Right ventricle myocardium superior (tissue), 1 donor: ENCODE results near the gene PDE10A. TPM values are rescaled to one million over a fixed set of nuclear protein-coding genes. Genes with fewer than 3 reads are reported as not detected.
A peak's percentile ranks its signal among the peaks of the same experiment; 100 is the strongest.

Source experiments
- ATAC-seq: fragments of 200-7000 bp; cut with Tn5 transposase; one replicate; pipeline ENCODE4 v1.9.1; 2020; ENCODE audit warnings: mild to moderate bottlenecking; ENCODE audit not compliant: poor library complexity
- DNase-seq: peaks from one replicate; pipeline ENCODE4 v3.0.0-alpha.2; 2020
- intact Hi-C: fragments of 100-400 bp; cut with DNase I; formaldehyde crosslinking; loops from one replicate; pipeline ENCODE4 v1.11.2; 2022
- total RNA-seq: library from RNA; stranded (reverse); fragmentation: NEBNext Ultra II Directional; extraction: Animal tissue kit (Norgen Biotek cat#: 25700); gene quantifications from one replicate; pipeline ENCODE4 v1.2.1, GENCODE V29; 2021
- donor health status: DM: no; HTN: yes; CAD: no; lungs with severe emphysema.

The PDE10A gene
- total RNA-seq, 1 donor from 2014 or later, result 11.6 TPM

DNA sequence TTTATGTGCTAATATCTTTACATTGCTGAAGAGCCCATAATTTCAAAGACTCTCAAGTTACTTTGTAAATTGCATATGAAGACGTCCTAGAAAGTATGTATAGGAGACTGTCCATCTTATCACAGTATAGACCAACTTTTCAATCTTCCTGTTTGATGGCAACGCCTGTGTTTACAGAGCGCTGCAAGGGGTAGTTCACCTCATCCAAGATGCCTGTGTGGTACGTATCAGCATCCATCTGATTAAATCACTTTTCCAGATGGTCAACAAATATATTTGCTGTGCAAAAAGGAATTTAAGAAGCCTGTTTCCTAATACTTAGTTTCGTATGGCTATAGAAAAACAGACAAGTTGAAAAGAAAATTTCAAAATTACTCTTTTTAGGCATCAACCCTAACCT is 17.9 kb upstream of the PDE10A start:
- intact Hi-C loops, result no loop called here
- DNase-seq, result no peak
- ATAC-seq, result no peak

DNA sequence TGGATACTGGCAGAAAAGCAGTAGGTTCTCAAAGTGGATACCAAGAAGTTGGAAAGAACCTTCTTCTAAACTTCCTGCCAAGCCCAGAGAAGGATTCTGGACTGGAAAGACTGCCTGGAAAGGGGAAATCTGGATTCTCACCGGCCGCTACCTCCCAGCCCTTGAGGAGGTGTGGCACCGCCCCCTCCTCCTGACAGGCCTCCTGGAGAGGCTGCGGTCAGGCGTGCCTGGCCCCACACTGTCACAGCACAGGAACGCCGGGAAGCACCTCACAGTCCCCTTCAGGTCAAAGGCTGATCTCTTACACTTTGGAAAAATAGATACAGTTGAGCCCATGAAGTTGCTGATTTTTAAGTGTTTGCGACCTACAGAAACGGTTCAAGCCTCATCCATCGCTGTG is 16.3 kb upstream of the PDE10A start:
- intact Hi-C loops, result no loop called here
- DNase-seq (no peak), ATAC-seq (no peak)

DNA sequence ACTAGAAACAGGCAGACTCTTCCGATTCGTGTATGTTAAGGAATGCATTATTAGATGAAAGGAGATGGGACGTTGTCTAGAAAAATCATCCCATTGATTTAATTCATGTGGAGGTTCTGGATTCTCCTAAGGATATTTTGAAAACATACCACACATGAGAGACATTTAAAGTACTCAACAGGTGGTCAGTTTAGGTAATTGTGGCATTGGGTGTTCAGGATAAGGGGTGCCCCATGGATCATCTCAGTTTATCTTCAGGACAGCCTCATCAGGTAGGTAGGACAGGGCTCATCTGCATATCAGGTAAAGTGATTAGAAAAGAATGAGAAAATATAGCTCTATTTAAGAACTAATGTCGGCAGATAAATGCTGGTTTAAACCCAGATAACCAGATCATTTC is 15.9 kb upstream of the PDE10A start:
- no peak for ATAC-seq
- DNase-seq, result no peak
- intact Hi-C loops, result no loop called here

DNA sequence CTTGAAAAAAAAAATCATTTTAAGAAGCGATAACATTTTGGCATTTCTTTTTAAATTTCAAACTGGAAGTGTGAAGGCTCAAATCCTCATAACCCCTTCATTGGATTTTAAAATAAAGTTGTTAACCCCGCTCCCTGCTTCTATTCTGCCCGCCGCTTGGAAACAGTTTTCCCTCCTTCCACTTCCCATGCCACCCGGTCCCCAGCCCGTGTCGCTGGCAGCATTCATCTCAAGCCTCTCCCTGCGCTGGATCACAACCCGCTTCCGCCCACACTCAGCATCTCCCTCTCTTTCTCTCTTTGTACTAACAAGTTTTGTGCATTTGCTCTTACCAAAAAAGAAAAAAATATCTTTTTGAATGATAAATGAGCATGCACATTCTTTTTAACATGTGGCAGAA is 15.4 kb upstream of the PDE10A start:
- intact Hi-C loops, result no loop called here
- DNase-seq (no peak), ATAC-seq (no peak)

DNA sequence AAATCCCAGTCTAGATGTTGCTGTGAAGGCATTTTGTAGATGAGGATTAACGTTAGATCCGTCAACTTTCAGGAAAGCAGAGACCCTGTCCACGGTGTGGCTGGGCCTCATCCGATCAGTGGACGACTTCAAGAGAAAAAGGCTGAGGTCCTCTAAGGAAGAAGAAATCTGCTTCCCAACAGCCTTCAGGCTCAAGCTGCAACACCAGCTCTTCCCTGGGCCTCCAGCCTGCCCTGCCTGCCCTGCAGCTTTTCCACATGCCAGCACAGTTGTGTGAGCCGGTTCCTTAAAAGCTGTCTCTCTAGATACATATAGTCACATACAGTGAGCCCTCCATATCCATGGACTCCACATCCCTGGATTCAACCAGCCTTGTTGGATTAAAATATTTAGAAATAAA is 14.1 kb upstream of the PDE10A start:
- ATAC-seq (no peak), DNase-seq (no peak)
- intact Hi-C loops, result no loop called here

DNA sequence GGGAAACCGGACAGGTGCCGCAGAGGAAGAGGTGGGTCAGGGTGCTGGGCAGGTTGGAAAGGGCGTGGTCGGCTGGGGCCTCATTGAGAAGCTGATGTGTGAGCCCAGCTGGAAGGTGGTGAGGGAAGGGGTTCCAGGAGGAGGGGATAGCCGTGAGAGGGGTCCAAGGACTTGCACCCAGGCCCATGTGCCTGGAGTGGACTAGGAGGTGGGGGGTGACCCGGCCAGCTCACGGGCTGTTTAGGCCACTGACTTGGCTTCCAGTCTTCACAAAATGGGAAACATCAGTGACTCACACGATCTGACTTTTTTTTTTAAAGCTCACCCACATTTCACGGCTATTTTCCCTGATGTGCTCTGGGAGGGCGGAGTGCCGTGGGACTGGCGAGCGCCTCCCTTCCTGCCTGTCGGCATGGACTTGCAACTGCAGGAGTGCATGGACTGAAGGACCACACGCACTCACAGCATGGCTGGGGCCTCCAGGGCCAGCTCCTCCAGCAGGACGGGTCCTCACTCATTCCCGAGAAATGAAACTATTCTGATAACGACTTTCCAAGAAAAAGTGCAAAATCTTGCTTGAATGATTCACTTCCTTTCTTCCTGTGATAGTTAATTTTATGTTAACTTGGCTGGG is 13.5 kb upstream of the PDE10A start:
- intact Hi-C loops, result no loop called here
- DNase-seq (no peak), ATAC-seq (peak; percentile 79)

DNA sequence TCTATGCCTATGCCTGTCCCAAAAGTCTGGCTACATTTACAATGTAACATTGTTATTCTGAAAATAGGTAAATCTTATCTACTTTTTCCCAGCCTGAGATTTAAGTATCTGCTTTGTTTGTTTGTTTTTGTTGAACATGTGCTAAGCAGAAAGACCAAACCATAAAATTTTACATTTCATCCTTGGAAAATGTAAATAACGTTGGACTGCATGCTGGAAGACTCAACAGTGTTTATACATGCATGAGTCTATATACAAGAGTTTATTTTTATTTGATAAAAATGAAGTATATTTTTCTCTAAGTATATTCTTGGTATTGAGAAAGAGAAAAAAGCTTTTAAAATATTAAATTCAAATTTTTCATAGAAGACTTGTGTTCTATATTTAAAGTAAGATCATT is 12.1 kb upstream of the PDE10A start:
- ATAC-seq (no peak), DNase-seq (no peak)
- intact Hi-C loops, result no loop called here

DNA sequence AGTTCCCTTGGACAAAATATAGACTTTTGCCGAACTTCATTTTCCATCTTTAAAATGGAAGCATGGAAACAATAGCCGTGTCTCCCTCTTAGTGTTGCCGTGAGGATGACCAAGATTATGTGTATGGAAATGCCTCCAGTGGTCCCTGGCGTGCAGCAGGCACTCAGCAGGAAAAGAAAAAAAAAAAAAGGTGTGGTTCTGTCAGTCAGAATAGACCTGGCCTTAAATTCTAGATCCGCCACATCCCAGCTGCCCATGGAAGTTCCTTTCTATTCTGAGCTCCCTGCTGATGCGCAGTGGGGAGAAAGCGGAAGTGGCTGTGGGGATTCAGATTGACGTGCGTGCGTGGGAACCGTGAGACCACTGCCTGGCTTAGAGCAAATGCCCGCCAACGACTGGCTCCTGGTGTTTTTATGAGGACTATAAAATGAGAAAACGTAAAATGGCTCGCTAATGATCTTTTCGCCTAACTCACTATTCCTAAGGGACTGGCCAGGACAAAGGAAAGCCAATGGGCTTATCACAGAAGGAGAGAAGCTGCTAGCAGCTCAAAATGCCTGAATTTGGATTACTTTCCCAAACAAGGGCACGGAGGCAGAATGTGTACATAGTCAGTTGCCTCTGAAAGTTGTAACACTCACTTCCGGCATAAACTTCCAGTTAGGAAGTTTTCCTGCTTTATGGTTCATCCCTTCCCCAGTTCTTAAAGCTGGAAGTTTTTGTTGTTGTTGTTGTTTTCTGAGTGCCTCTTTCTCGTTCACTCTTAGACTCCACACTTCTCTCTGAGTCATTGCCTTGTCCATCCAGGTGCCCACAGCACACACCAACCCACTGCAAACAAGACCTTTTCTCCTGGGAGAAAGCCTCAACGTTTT is 11.4 kb upstream of the PDE10A start:
- intact Hi-C loops, result no loop called here
- no peak for ATAC-seq
- DNase-seq, result no peak

DNA sequence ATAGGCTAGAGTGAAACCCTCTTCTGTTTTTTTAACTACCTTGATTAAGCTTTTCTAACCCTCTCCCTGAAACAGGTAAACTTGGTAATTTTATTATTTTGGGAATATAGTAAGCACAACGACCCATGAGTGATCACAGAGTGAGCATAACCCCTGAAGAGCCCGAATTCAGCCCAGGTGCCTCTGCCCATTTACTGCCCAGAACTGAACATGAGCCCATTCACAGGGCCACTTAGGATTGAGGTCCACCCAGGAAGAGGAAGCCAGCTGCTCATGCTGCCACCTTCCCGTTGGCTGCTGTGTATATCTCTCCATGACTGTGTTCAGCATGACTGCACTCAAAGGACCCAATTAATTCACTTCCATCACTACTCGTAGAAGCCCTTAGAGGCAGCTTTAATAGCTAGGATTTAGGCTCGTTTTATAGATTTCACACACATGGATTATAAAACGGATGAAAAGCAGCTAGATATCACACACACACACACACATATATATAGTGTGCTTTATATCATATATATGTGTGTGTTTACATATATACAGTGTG is 8.3 kb upstream of the PDE10A start:
- DNase-seq, result no peak
- intact Hi-C loops, result no loop called here
- ATAC-seq, result no peak

DNA sequence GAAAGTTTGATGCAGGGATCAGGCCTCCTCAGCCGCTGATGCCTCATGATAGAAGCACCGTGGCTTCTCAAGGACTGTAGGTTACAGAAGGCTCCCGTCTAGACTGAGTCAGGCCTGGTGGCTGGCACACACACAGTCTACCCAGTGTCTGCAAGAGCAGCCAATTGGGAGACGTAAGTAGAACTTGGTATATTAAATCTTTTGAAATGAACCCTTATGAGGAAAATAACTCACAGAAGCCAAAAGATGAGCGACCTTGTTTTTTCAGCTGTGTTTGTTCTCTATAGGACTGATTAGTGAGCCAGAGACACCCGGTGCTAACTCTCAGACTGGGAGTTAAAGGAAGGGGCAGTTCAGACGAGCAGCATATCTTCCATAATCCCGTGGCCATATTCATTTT is 5.9 kb upstream of the PDE10A start:
- DNase-seq, result no peak
- intact Hi-C loops, result loop anchor here (10.0 kb wide), 1 partner anchor 224 kb away; no protein-coding TSS in a partner anchor
- no peak for ATAC-seq

DNA sequence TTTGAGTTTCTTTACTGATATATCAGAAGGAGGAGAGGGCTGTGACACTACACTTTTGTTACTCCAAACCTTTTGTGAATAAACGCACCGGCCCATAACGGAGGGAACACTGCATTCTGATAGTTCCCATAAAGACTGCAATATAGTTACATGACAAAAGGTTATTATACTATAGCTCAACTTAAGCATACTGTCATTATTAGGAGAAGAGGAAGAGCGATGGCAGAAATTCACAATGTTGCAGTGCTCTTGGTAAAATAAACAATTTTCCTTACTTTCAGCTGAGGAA is 2.3 kb upstream of the PDE10A start:
- intact Hi-C loops, result loop anchor here (10.0 kb wide), 1 partner anchor 221 kb away; no protein-coding TSS in a partner anchor
- DNase-seq (no peak), ATAC-seq (no peak)

DNA sequence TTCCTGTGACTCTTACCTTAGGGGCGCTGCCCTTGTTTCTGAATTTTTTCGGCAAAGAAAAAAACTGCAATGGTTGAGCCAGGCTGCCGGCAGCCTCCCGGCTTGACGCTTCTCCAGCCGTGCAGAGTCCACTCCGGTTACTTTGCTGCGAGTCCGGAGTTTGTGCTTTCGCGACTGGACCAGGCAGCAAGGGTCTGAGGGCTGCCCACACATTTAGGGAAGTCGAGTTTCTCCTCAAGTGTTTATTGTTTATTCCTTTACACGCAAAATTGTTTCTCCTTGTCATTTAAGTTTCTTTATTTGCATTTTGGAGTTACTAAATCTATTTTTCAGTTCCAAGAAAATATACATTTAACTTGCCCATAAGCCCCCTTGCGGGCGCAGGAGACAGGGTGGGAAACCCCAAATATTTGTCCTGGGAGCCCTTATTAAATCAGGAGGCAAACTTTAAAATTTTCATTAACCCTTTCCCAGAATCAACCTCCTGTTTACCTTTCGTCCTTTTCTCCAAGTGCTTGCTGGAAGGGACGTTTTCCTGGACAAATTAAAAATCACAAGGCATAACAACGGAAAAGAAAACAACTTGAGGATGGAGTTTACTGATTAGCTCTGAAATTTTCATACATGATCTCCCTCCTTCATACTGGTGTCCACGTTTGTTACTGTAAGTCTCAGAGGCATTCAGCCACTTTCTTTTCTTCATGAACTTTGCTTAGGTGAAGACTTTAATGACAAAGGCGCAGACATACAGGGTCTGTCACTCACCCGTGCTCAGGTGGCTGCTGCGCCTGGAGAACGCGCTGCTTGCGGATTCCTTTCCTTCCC is 1.7 kb upstream of the PDE10A start:
- intact Hi-C loops, result loop anchor here (10.0 kb wide), 1 partner anchor 220 kb away; no protein-coding TSS in a partner anchor
- no peak for ATAC-seq
- DNase-seq, result no peak

DNA sequence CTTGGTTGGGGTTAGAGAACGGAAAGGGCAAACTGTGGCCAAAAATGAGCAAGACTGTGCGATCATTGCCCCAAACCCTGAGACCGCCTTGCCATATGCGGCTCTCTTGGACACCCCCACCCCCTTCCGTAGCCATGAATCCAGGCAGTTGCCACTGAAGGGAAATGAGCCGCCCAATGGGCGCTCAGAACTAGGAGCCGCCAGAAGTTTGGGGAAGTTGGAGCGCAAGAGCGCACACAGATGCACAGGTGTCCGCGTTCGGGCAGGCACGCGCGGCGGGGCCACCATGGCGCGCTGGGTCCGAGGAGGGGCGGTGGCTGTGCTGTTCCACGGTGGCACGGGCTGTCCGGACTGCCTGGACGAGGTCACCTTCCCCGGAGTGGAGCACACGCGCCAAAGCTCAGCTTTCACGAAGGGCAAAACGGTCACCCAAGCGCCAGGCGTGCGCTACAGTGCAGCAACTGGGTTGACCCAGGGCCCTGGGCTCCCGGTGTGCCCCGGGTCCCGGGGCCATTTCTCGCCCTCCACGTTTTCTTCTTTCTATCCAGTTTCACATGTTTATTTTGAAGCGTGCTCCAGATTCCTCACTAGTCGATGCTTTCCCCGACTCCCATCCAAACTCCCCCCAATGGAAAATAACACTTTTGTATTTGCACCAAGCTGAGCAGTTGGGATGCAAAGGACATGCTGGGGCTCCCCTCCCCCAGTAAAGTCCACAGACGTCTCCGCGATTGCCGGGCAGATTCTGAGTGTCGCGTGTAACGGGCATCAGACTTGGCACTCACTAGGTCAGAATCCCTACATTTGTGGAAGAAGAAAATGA is 906 bp upstream of the PDE10A start:
- intact Hi-C loops, result loop anchor here (10.0 kb wide), 1 partner anchor 219 kb away; no protein-coding TSS in a partner anchor
- DNase-seq, result peak; percentile 63
- peak; percentile 53 for ATAC-seq

DNA sequence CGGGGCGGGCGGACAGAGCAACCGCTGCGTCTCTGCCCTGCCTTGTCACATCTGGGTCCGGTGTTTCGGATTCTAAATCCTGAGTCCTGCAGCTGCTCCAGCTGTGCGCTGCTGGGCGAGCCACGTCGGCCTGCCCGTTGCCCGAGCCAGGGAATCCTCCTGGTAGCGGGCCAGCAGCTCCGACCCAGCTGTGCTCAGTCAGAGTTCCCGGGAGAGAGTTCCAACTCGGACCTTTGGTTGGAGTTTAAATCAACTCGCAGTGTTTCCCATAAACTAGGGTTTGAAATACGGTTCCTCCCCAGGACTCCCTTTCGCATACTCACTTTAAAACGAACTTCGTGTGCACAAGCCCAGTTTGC is 315 bp upstream of the PDE10A start:
- intact Hi-C loops, result loop anchor here (10.0 kb wide), 1 partner anchor 219 kb away; no protein-coding TSS in a partner anchor
- DNase-seq, result peak; percentile 82
- ATAC-seq, result peak; percentile 55

DNA sequence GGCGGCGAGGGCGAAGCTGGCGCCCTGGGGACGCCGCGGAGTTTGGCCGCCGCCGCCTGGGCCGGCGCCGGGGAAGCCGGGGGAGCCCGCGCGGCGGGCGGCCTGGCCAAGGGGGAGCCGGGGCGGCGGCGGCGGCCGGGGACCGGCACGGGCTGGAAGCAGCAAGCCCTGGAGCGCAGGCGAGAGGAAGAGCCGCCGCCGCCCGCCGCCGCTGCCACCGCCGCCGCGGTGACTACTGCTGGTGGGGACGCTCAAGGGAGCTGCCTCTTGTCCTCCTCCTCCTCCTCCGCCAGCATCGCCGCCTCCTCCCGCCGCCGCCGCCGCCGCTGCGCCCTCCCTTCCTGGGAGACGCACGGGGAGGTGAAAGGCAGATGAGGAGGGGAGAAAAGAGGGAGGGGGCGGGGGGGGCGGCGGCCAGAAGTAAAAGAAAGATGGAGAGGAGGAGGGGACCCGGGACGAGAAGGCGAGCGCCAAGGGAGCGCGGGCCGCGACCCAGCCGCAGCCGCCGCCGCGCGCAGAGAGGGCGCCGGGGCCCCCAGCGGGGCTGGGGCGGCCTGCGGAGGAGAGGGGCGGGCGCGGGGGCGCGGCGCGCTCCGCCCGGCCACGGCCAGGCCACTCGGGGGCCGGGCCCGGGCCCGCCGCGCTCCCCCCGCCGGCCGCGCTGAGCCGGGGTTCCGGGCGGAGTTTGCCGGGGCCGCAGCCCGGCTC is 846 bp downstream of the PDE10A start:
- intact Hi-C loops, result loop anchor here (10.0 kb wide), 1 partner anchor 217 kb away; no protein-coding TSS in a partner anchor
- peak; percentile 0 for ATAC-seq
- peak; percentile 57 for DNase-seq

DNA sequence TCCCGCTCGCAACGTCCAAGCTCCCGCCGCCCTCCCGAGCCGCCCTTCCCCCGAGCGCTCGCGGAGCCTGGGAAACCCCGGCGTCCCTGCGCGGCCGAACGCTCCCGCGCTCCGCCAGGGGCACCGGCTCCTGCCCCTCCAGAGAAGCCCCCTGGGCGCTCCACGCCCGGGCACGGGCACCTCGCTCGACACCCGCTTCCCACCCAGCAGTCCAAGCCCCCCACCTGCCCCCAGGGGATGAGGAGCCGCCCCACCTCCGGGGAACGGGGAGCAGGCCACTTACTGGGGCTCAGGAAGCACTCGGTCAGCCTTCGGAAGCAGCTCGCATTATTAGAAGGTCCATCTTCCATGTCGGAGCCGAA is 1.4 kb downstream of the PDE10A start:
- no peak for DNase-seq
- no peak for ATAC-seq
- intact Hi-C loops, result loop anchor here (10.0 kb wide), 1 partner anchor 217 kb away; no protein-coding TSS in a partner anchor

DNA sequence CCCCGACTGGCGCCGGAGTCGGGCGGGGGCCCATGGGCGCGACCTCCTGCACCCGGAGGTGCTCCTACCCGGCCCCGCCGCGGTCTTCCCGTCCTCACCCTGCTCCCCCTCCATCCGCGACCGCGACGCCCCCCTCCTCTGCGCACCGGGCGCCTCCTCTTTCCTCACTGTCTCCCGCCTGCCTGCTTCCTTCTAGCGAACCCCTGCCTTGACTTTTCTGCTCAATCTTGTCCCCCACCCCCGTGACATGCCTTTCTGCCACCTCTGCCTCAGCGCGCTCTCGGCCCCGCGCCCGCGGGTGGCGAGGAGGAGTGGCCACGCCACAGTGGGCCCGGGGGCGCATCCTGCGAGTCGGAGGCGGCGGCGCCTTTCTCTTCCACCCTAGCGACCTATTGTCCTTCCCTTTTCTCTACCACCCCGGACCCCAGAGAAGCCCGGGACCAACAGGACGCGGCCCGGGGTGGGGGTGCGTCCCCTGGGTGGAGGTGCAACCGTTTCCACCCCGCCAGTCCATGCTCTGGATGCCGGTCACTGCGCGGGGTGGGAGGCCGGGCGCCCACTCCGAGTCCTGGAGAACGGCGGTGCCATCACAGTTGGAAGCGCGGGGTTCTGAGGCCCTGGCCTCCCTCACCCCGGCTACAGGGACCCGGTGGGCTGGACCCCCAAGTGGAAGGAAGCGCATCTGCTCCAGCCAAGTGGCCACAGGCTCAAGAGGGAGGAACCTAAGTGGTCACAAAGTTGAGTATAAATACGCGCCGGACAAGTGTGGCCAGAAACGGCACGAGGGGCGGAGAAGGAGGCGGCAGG is 2.0 kb downstream of the PDE10A start:
- DNase-seq, result peak; percentile 49
- ATAC-seq, result no peak
- intact Hi-C loops, result loop anchor here (10.0 kb wide), 1 partner anchor 216 kb away; no protein-coding TSS in a partner anchor
